ENCODE measurements around the gene NEBL.
"Not testable (repeated sequence)": the region's sequence is repeated elsewhere in the genome, so short reads cannot be mapped to it uniquely, and the experiment has no call there.

NEBL gene, protein sequence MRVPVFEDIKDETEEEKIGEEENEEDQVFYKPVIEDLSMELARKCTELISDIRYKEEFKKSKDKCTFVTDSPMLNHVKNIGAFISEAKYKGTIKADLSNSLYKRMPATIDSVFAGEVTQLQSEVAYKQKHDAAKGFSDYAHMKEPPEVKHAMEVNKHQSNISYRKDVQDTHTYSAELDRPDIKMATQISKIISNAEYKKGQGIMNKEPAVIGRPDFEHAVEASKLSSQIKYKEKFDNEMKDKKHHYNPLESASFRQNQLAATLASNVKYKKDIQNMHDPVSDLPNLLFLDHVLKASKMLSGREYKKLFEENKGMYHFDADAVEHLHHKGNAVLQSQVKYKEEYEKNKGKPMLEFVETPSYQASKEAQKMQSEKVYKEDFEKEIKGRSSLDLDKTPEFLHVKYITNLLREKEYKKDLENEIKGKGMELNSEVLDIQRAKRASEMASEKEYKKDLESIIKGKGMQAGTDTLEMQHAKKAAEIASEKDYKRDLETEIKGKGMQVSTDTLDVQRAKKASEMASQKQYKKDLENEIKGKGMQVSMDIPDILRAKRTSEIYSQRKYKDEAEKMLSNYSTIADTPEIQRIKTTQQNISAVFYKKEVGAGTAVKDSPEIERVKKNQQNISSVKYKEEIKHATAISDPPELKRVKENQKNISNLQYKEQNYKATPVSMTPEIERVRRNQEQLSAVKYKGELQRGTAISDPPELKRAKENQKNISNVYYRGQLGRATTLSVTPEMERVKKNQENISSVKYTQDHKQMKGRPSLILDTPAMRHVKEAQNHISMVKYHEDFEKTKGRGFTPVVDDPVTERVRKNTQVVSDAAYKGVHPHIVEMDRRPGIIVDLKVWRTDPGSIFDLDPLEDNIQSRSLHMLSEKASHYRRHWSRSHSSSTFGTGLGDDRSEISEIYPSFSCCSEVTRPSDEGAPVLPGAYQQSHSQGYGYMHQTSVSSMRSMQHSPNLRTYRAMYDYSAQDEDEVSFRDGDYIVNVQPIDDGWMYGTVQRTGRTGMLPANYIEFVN

DNA sequence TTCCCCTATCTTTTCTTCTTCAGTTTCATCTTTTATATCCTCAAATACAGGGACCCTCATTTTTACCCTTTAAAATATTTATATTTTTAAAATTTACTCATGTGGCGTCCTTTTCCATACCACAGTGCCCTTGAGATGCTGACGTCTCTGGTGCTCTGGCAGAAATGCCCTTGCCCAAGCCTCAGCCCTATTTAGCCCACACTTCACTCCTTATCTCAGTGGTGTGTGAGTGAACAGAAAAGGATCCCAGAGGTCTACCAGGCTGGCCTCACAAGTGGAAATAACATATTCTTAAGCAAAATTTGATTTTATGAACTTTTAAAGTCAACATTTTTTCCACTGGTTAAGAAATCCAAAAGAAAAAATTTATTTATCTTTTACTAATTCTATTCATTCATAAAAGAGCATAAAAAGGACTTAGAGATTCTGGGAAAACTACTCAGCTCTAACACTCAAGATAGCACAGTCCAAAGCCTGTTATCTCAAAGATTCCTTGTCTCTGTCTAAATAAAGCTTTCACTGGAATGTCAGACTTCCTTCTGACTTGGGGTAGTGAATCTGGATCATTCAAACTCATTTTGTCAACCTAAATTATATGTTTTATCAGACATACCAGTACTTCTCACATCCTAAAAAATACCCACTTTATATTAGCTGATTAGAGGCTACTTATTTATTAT lies at the start of gene NEBL:
TSS of gene NEBL (minus strand) at position 166 of the 680 bp plus-strand sequence. CDS start at position 60, 106 bp downstream.
- H3K27me3 ChIP-seq, result no peaks in the 10 kb centered on the region
- no peaks in the 10 kb centered on the region for H3K4me1 ChIP-seq (ENCODE audit: control insufficient read depth in 1 of 2, insufficient read depth in 1 of 2, low read depth in 1 of 2, low read length in 1 of 2)
- no peaks in the 10 kb centered on the region for H3K9me3 ChIP-seq
- TF ChIP-seq, protein P1, sequence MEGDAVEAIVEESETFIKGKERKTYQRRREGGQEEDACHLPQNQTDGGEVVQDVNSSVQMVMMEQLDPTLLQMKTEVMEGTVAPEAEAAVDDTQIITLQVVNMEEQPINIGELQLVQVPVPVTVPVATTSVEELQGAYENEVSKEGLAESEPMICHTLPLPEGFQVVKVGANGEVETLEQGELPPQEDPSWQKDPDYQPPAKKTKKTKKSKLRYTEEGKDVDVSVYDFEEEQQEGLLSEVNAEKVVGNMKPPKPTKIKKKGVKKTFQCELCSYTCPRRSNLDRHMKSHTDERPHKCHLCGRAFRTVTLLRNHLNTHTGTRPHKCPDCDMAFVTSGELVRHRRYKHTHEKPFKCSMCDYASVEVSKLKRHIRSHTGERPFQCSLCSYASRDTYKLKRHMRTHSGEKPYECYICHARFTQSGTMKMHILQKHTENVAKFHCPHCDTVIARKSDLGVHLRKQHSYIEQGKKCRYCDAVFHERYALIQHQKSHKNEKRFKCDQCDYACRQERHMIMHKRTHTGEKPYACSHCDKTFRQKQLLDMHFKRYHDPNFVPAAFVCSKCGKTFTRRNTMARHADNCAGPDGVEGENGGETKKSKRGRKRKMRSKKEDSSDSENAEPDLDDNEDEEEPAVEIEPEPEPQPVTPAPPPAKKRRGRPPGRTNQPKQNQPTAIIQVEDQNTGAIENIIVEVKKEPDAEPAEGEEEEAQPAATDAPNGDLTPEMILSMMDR (IDR thresholded peaks at IDR 0.05), result no peak
- H3K4me3 ChIP-seq (ENCODE audit: low read depth in 1 of 2, low read length in 1 of 2), result no peak within 1 kb of the TSS
- no peak within 1 kb of the TSS for H3K27ac ChIP-seq
- H3K36me3 ChIP-seq, result no peaks in the 10 kb centered on the region

DNA sequence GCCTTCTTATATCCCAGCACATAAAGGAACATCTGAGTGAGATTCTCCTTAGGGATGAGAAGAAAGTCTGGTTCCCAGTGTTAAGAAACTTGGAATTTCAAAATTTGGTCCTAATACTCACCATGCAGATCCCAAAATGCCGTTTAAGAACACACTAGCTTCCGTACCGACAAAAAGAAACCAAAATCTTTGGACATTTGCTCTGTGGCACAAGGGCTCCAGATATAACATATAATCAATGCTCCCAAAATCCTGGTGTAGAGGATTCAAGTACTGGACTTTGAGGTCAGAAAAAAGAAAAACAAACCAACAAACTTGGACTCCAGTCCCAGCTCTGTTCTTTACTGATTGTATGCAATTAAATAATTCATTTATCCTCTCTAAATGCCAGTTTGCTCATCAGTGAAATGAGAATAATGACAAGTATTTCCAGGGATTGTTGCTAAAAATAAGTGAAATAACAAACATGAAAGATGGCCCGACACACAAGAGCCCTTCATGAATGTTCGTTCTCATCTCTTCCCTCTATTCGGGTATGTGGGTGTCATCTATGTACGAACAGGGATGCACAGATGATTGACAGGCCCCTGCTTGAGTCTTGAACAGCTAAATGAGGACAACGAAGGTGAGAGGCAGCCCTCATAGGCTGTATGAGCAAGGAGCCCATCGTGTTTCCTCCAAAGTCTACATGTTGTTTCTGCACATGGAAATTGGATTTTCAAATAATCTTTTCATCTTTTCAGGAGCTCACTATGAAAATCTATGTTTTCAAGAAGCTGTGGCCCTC lies 48.6 kb upstream of the NEBL start:
- no peaks in the 10 kb centered on the region for H3K36me3 ChIP-seq
- H3K9me3 ChIP-seq, result no peaks in the 10 kb centered on the region
- H3K4me1 ChIP-seq (ENCODE audit: control insufficient read depth in 1 of 2, insufficient read depth in 1 of 2, low read depth in 1 of 2, low read length in 1 of 2), result no peaks in the 10 kb centered on the region
- TF ChIP-seq, protein P1 (IDR thresholded peaks at IDR 0.05), result no peak
- H3K27ac ChIP-seq, result no peak overlapping the region
- no peak overlapping the region for H3K4me3 ChIP-seq (ENCODE audit: low read depth in 1 of 2, low read length in 1 of 2)
- H3K27me3 ChIP-seq, result no peaks in the 10 kb centered on the region

DNA sequence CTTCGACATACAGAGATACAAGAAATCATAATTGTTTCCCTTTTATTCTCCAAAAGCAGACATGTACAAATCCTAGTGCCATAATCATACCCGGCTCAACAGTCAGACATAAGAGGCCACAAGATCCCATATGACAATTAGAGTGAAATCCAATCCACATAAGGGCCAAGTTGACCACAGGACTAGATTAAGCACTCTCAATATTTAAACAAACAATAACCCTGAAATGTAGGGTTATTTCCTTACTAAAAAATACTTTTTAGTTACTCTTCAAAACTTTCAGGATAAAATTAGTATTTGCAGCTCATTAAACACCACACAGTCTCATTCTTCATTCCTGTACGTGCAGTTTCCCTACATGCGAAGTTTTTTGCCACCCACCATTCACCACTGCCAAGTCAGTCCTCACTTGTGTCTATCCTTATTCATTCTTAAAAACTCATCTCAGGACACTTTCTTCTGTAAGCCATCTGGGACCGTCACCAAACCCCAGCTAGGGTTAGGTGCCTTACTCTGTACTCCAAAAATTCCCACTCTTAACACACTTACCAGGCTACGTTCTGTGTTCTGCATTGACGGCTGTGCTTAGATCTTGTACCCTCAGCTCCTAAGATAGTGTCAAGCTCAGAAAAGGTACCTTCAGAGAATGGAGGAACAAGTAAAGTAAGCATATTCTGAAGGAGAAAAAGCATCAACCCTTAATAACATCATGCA lies 47.8 kb upstream of the NEBL start:
- Histone ChIP-seq H3K4me3 (ENCODE audit: low read depth in 1 of 2, low read length in 1 of 2) (no peak overlapping the region), H3K4me1 (ENCODE audit: control insufficient read depth in 1 of 2, insufficient read depth in 1 of 2, low read depth in 1 of 2, low read length in 1 of 2) (no peaks in the 10 kb centered on the region), H3K9me3 (no peaks in the 10 kb centered on the region), H3K27me3 (no peaks in the 10 kb centered on the region), H3K36me3 (no peaks in the 10 kb centered on the region), H3K27ac (no peak overlapping the region)
- TF ChIP-seq, protein P1 (IDR thresholded peaks at IDR 0.05), result no peak

DNA sequence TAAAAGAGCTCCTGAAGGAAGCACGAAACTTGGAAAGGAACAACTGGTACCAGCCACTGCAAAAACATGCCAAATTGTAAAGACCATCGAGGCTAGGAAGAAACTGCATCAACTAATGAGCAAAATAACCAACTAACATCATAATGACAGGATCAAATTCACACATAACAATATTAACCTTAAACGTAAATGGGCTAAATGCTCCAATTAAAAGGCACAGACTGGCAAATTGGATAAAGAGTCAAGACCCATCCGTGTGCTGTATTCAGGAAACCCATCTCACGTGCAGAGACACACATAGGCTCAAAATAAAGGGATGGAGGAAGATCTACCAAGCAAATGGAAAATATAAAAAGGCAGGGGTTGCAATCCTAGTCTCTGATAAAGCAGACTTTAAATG lies 42.3 kb upstream of the NEBL start:
- not testable (repeated sequence) for H3K4me1 ChIP-seq (ENCODE audit: control insufficient read depth in 1 of 2, insufficient read depth in 1 of 2, low read depth in 1 of 2, low read length in 1 of 2); H3K27me3 ChIP-seq; H3K9me3 ChIP-seq; H3K4me3 ChIP-seq (ENCODE audit: low read depth in 1 of 2, low read length in 1 of 2); H3K27ac ChIP-seq; H3K36me3 ChIP-seq

DNA sequence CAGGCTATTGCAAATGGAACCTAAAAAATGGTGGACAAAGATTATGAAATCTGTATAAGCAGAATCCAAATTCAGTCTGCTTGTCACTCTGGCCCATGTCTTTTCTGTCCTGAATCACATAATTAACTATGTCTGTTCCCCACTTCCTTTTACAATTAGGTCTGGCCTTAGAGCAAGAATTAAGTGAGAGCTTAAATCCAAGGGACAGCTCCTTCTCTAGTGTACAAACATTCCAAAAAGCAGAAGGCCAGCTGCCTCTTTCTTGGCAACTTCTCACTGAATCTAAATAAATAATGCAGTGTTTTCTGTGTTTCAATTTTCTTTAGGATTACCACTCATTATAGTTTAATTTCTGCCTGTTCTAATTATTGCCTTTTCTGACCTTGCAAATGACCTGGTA lies 39.3 kb upstream of the NEBL start:
- H3K4me3 ChIP-seq (ENCODE audit: low read depth in 1 of 2, low read length in 1 of 2), result no peak overlapping the region
- H3K27ac ChIP-seq, result no peak overlapping the region
- TF ChIP-seq, protein P1 (IDR thresholded peaks at IDR 0.05), result no peak
- no peaks in the 10 kb centered on the region for H3K36me3 ChIP-seq
- no peaks in the 10 kb centered on the region for H3K4me1 ChIP-seq (ENCODE audit: control insufficient read depth in 1 of 2, insufficient read depth in 1 of 2, low read depth in 1 of 2, low read length in 1 of 2)
- H3K27me3 ChIP-seq, result no peaks in the 10 kb centered on the region
- no peaks in the 10 kb centered on the region for H3K9me3 ChIP-seq
